Measurements from ENCODE around the gene PSMA7. TPM values are rescaled to one million over a fixed set of nuclear protein-coding genes. Genes with fewer than 3 reads are reported as not detected.

The PSMA7 gene
- total RNA-seq, 1 donor from 2014 or later: 318 TPM

DNA sequence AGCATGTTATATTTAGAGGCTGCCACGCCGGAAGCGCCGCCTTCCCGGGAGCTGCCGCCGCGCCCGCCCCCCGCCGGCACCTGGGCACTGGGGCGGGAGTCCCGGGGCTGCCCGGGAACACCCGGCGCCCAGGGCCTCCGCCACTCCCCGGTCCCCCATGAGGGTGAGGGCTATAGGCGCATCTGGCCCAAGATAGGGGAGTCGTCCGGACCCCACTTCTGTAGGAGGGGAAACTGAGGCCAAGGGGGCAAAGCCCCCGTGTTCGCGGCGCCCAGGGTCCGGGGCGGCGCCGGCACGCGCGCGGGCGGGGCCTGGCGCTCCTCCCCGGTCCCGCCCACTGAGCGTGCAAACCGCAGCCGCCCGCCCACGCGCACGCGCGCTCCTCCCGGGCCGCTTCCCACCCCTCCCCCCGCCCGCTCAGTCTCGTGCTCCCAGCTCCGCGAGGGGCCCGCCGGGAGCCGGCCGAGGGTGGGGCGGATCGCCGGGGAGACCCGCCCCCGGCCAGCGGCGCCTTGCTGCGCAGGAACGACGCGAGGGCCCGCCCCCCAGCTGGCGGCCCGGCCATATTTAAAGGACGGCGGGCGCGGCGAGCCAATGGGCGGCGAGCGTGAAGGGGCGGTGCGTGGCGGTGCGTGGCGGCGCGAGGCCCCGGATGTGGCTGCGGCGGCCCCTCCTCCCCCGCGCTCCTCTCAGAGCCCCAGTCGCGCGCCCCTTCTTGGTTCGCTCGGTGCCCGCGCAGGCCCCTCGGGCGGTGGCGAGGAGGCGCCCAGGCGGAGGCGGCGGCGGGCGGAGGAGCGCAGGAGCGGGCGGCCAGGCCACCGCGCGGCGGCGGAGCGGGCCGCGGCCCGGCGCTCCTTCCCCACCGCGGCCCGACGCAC is 21.2 kb downstream of the PSMA7 start, which contains the start of gene LSM14B:
LSM14B (plus strand) TSS at position 700 of the 878 bp plus-strand sequence. CDS start 192 bp downstream, outside the sequence.
- peaks cover 8% of the 10 kb centered on the region for H3K27me3 Mint-ChIP-seq (ENCODE audit: low read depth)
- H3K4me1 Mint-ChIP-seq: peaks cover 30% of the 10 kb centered on the region
- H3K9me3 Mint-ChIP-seq: no peaks in the 10 kb centered on the region
- peak; percentile 90 for DNase-seq (ENCODE audit: low read depth, low spot score)
- H3K27ac Mint-ChIP-seq (ENCODE audit: unreplicated experiment): peak within 1 kb of the TSS; percentile 75
- TF ChIP-seq, protein P1, sequence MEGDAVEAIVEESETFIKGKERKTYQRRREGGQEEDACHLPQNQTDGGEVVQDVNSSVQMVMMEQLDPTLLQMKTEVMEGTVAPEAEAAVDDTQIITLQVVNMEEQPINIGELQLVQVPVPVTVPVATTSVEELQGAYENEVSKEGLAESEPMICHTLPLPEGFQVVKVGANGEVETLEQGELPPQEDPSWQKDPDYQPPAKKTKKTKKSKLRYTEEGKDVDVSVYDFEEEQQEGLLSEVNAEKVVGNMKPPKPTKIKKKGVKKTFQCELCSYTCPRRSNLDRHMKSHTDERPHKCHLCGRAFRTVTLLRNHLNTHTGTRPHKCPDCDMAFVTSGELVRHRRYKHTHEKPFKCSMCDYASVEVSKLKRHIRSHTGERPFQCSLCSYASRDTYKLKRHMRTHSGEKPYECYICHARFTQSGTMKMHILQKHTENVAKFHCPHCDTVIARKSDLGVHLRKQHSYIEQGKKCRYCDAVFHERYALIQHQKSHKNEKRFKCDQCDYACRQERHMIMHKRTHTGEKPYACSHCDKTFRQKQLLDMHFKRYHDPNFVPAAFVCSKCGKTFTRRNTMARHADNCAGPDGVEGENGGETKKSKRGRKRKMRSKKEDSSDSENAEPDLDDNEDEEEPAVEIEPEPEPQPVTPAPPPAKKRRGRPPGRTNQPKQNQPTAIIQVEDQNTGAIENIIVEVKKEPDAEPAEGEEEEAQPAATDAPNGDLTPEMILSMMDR (conservative IDR thresholded peaks at IDR 0.05): no peak
- peak within 1 kb of the TSS; percentile 93 for H3K4me3 Mint-ChIP-seq
- H3K36me3 Mint-ChIP-seq (ENCODE audit: low read depth): peaks cover 9% of the 10 kb centered on the region

DNA sequence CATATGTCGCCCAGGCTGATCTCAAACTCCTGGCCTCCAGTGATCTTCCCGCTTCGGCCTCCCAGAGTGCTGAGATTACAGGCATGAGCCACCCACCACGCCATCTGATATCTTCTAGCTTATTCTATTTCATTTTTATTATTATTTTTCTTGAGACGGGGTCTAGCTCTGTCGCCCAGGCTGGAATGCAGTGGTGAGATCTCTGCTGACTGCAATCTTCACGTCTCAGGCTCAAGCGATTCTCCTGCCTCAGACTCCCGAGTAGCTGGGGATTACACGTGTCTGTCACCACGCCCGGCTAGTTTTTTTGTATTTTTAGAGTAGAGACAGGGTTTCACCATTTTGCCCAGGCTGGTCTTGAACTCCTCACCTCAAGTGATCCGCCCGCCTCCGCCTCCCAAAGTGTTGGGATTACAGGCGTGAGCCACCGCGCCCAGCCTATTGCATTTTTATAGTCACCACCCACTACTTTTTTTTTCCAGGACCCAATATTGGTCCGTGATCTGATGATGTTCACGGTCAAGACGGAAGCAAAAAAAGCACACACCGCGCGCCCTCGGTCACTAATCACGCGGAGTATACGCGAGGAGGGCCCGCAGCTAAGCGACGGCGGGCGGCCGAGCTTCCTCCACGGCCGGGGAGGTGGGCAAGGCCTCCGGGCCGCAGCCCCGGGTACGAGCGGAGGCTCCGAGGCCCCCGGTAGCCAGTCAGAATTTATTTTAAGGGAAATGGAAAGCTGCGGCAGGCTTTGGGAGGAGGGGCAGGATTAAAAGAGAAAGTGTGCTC is 22.0 kb downstream of the PSMA7 start:
- Mint-ChIP-seq H3K4me1 (peaks cover 31% of the 10 kb centered on the region), H3K9me3 (no peaks in the 10 kb centered on the region), H3K4me3 (peak overlapping the region; percentile 92), H3K27me3 (ENCODE audit: low read depth) (peaks cover 8% of the 10 kb centered on the region), H3K36me3 (ENCODE audit: low read depth) (peaks cover 9% of the 10 kb centered on the region), H3K27ac (ENCODE audit: unreplicated experiment) (peak overlapping the region; percentile 75)
- TF ChIP-seq, protein P1 (conservative IDR thresholded peaks at IDR 0.05): no peak
- DNase-seq (ENCODE audit: low read depth, low spot score): no peak

DNA sequence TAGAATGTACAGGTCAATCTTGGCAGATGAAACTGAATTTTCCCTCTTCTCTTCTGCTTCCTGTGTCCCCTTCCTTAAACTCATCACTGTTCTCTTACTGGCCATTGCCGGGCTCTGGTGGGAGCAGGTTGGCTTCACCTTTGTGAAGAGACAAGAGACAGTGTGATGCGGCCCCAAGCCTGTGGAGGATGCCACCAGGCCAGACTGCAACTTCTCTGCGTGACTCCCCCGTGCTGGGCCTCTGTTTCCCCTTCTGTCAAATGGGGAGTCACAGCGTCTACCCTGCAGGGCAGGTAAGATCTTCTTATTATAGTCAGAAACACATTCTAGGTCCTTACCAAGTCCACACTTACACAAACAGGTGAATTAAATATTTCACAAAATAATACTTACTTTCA is 22.8 kb downstream of the PSMA7 start:
- H3K27ac Mint-ChIP-seq (ENCODE audit: unreplicated experiment): no peak overlapping the region
- peaks cover 34% of the 10 kb centered on the region for H3K4me1 Mint-ChIP-seq
- H3K4me3 Mint-ChIP-seq: peak overlapping the region; percentile 74
- H3K36me3 Mint-ChIP-seq (ENCODE audit: low read depth): peaks cover 9% of the 10 kb centered on the region
- TF ChIP-seq, protein P1 (conservative IDR thresholded peaks at IDR 0.05): no peak
- DNase-seq (ENCODE audit: low read depth, low spot score): no peak
- no peaks in the 10 kb centered on the region for H3K9me3 Mint-ChIP-seq
- peaks cover 11% of the 10 kb centered on the region for H3K27me3 Mint-ChIP-seq (ENCODE audit: low read depth)

DNA sequence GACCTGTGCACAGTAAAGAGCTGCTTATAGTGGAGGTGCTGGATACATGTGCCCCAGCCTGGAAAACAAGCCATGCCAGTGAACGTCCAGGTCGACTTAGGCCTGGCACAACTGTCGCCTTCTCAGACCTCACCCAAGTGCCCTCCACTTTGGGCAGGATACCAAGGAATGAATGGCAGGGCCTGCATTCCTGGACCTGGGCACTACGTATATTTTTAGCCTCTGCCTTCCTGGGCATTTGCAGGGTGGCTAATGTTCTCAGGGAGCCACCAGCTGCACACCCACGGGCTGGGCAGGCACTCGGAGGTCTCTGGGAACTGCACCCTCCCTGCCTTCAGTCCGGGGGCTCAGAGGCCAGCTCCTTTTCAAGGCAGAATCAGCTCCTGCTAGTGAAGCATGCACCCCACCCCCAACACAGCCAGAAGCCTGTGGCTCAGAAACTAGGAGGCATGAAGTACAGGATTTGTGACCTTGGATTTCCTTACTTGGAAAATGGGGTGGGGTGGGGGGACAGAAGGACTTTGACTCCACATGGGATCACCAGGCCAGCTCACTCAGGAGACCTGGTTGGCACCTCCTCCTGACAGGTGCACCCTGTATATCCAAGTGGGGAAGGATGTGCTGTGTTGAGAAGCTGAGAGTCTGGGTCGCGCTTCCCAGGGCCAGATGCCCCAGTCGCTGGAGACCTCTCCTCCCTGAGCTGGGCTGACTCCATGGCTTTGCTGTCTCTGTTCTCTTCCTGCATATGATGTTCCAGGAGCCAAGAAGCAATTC is 23.4 kb downstream of the PSMA7 start:
- H3K27ac Mint-ChIP-seq (ENCODE audit: unreplicated experiment): no peak overlapping the region
- H3K9me3 Mint-ChIP-seq: no peaks in the 10 kb centered on the region
- H3K36me3 Mint-ChIP-seq (ENCODE audit: low read depth): peaks cover 6% of the 10 kb centered on the region
- no peak for DNase-seq (ENCODE audit: low read depth, low spot score)
- peak overlapping the region; percentile 74 for H3K4me3 Mint-ChIP-seq
- peaks cover 34% of the 10 kb centered on the region for H3K4me1 Mint-ChIP-seq
- peaks cover 16% of the 10 kb centered on the region for H3K27me3 Mint-ChIP-seq (ENCODE audit: low read depth)
- TF ChIP-seq, protein P1 (conservative IDR thresholded peaks at IDR 0.05): no peak

DNA sequence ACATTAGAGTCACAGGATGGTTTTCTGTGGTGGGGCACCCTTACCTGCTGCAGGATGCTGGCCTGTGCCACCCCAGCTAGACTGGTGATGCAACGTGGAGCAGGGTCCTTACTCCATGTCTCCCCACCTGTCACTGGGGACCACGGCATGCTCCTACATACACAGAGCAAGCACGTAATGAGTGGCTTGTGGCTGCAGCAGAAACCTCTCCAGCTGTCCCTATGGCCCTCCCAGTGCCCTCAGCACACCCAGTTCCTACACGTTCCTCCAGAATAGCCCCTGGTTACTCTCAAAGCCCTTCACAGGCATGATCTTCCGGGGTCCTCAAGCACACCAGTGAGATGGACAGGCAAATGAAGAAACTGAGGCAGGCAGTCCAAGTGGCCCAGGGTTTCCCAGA is 24.1 kb downstream of the PSMA7 start:
- no peaks in the 10 kb centered on the region for H3K9me3 Mint-ChIP-seq
- peaks cover under 1% of the 10 kb centered on the region for H3K36me3 Mint-ChIP-seq (ENCODE audit: low read depth)
- TF ChIP-seq, protein P1 (conservative IDR thresholded peaks at IDR 0.05): no peak
- peaks cover 19% of the 10 kb centered on the region for H3K27me3 Mint-ChIP-seq (ENCODE audit: low read depth)
- H3K4me1 Mint-ChIP-seq: peaks cover 28% of the 10 kb centered on the region
- H3K4me3 Mint-ChIP-seq: peak overlapping the region; percentile 77
- no peak for DNase-seq (ENCODE audit: low read depth, low spot score)
- no peak overlapping the region for H3K27ac Mint-ChIP-seq (ENCODE audit: unreplicated experiment)
